Measurements from ENCODE around the gene BEST4.
"Not testable (repeated sequence)": the region's sequence is repeated elsewhere in the genome, so short reads cannot be mapped to it uniquely, and the experiment has no call there.

BEST4 gene

DNA sequence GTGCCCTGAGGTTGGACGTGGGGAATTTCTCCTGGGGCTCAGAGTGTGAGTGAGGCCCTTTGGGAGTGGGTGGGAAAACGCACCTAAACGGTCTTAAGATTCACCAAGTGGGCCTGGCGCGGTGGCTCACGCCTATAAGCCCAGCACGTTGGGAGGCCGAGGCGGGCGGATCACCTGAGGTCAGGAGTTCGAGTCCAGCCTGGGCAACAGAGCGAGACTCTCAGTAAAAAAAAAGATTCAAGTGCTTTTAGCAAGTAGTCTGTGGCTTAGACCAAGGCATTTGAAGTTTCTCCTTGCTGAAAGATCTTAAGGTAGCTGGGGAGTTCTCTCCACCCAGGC is 11.3 kb downstream of the BEST4 start:
- no peak for DNase-seq

DNA sequence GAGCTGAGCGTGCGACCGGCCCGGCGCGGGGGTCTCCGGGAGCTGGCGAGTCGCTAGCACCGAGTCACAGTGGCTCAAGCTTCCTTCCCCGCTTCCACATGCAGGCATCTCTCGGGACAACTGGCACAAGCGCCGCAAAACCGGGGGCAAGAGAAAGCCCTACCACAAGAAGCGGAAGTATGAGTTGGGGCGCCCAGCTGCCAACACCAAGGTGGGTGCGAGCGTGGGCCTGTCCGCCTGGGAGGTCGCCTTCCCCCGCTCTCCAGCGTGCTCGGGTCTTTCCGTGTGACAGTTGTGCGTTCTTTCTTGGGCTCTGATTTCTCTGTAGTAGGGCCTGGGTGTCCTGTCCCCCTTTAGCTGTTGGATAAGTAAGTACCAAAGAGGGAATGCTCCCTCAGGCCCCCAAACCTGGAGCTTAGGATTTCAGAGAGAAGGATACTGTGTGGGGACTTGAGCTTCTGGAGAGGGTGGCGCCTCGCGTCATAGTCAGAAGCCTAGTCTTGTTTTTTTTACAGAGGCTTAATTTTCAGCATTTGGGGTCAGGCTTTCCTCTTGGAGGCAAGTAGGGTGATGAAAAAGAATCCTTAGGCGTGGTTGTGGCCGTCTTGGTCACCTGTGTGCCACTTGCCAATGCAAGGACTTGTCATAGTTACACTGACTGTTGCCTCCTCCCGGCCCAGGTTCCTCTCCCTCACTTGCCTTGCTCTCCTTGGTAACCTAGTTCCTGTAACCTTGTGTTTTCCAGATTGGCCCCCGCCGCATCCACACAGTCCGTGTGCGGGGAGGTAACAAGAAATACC is 11.8 kb downstream of the BEST4 start:
- DNase-seq = no peak

DNA sequence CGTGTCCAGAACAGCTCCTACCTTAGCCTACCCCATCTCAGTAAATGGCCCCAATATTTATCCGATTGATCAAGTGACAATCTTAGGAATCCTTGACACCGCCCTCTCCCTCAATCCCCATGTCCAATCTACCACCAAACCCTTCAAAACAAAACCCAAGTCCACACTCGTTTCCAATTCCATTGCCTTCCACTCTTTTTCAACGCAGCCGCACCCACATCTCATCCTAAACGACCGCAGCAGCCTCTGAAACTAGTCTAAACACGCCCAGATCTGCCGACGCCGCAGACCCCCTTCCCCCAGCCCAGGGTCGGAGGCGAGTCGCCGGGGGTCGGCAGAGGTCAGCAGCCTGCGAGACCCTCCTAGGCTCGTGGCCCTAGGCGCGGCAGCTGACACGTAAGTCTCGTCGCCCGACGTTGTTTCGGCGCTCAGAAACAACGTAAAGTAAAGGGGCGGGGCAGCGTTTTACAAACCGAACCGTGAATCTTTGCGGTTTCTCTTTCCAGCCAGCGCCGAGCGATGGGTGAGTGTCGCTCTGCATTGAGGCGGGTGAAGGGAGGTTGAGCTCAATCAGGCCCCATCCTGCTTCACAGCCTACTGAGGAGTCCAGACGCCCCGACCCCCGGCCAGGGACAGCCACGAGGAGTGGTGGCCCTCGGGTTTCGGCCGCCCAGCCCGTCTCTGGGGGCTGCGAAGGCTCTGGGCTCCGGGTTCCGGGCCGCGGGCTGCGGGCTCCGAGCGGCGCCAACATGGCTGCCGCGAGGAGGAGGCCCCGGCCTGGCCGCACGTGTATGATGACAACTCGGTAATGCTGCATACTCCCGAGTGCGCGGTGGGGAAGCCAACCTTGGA is 12.7 kb downstream of the BEST4 start, which contains the start of gene RPS8:
RPS8 (plus strand) TSS at position 463 of the 852 bp plus-strand sequence; CDS start at position 520, 57 bp downstream.
- peak; percentile 96 for DNase-seq

DNA sequence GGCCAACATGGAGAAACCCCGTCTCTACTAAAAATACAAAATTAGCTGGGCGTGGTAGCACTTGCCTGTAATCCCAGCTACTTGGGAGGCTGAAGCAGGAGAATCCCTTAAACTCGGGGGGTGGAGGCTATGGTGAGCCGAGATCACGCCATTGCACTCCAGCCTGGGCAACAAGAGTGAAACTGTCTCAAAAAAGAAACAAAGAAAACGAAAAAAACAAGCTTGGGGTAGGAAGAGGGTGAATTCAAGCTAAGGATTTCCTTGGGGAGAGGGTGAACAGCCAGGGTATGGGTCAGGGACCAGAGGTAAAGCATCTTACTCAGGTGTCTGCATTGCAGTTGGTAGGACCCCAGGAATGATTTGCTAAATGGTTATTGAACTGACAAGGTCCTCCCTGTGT is 21.5 kb downstream of the BEST4 start:
- not testable (repeated sequence) for DNase-seq

DNA sequence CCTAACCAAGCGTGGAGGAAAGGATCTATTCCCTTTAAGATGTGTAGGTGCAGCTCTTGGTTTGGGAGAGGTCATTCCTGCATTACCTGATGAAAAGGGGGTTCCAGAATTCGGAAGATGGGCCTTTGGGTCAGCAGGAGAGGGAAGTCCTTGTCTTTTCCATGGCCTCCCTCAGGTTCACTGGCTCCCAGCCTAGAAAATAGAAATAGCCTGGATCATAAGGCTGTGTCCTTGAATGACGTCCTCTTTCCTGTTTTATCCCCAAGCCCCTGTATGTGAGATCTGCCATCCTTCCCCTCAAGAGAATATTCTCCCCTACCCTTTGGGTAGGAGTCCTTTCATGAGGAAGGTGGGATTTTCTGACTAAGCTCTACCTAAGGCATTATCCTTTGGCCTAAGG is 27.1 kb downstream of the BEST4 start:
- no peak for DNase-seq

DNA sequence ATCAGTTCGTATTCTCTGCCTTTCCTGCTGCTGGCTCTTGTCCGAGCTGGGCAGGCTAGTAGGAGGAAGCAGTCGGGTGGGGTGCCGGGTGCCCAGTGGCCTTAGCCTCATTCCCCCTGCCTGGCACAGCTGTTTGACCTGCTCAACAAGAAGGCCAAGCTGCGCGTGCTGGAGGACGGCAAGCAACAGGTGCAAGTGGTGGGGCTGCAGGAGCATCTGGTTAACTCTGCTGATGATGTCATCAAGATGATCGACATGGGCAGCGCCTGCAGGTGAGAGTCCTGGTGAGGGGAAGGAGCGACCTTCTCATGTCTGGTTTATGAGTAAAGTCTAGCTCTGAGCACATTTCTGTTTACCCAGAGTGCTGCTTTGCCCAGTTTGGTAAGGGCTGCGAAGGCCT is 28.9 kb downstream of the BEST4 start:
- DNase-seq = no peak

DNA sequence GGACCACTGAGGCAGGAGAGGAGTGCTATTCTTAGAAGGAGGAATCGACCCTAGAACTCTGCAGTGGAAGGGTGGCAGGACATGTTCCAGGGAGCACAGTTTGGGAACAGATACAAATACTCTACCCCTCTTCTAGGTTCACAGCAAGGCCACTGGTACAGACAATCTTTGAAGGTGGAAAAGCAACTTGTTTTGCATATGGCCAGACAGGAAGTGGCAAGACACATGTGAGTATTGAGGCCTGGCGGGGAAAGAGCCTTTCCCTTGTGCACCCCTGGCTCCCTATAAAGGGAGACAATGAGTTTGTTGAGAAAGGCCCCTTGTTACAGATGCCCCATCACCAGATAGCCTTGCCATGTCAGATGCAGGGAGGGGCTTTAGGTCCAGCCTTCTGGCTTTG is 30.6 kb downstream of the BEST4 start:
- no peak for DNase-seq

DNA sequence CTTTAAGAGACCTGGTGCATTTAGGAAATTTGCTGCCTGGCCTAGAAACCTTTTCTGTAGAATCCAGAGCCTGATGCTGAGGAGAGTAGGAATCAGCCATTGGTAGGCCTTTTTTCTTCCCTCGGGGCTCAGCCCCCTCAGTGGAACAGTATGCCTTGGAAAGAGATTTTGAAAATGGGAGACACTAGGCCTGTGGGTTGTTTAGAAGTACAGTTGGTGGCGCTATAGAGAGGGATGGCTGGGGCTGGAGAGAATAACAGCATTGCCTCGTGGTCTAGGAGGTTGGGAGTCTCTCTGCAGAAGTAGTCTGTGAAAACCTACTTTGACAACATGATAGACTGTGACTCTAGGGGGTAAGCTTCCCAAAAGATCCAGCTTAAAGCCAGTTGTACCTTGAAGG is 40.1 kb downstream of the BEST4 start:
- DNase-seq = no peak

DNA sequence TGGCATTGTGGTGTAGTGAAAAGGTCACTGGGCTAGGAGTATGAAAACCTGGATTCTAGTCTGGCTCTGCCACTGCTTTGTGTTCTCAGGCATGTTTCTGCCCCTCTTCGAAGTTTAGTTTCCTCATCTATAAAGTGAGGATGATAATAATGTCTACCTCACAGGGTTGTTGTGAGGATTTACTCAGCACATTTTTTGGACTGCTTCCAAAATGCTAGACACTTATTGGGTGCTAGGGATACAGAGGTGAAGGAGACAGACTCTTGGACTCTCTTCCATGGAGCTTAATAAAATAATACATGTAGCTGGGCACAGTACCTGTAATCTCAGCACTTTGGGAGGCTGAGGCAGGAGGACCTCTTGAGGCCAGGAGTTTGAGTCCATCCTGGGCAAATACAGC is 44.8 kb downstream of the BEST4 start:
- no peak for DNase-seq

DNA sequence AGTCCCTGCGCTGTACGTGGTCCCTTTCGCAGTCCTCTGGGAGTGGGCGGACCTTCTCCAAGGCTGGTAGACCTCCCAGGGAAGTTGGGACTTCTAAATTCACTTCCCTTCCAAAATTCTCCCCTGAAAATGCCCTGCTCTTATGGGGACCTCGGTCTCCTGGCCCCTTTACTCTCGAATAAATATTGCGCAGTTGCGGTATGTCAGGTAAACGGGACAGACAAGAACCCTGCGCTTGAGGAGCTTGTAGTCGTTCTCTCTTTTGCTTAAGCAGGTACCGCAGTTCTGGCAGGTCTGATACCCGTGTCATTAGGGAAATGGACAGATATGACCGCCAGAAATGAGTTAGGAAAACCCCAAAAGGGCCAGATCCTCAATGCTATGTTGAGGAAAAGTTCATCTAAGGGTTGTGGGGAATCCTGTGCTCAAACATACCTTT is 47.8 kb downstream of the BEST4 start:
- DNase-seq = no peak

DNA sequence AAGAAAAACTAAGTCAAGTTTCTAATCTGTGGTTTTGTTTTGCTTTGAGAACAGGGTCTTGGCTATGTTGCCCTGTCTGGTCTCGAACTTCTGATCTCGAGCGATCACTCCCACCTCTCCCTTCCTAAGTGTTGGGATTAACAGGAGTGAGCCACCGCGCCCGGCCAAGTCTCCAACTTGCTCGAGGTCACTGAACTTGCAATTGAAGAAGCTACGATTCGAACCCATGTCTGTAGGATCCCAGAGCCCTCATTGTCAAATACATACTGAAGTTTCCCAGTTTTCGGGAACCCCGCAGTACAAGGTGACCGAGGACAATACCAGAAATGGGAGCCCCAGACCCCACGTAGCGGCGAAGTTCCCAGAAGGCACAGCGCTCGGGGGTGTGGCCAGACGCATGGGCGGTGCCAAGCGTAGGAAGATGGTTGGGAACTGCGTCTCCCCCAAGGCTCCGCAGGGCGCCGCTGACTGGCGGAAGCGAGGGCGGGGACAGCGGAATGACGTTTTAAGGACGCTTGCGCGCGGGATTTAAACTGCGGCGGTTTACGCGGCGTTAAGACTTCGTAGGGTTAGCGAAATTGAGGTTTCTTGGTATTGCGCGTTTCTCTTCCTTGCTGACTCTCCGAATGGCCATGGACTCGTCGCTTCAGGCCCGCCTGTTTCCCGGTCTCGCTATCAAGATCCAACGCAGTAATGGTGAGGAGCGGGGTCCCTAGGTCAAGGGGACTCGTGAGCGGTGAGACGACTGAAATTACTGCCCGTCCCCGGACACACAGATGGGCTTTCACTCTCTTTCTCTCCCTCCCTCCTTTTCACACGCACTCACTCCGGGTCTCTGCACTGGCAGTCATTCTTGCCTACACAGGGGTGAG is 48.4 kb downstream of the BEST4 start, which contains the start of gene KIF2C:
KIF2C (plus strand) TSS at position 531 of the 872 bp plus-strand sequence; CDS start at position 627, 96 bp downstream.
- DNase-seq = peak; percentile 98

DNA sequence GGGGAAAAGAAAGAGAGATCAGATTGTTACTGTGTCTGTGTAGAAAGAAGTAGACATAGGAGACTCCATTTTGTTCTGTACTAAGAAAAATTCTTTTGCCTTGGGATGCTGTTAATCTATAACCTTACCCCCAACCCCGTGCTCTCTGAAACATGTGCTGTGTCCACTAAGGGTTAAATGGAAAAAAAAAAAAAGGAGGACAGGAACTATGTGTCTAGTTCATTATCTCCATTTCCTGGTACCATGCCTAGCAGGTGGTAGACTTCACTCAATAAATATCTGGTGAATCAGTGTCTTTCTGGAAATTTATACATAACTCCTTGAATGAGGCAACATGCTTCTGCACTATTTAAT is 49.0 kb downstream of the BEST4 start:
- DNase-seq = not testable (repeated sequence)

DNA sequence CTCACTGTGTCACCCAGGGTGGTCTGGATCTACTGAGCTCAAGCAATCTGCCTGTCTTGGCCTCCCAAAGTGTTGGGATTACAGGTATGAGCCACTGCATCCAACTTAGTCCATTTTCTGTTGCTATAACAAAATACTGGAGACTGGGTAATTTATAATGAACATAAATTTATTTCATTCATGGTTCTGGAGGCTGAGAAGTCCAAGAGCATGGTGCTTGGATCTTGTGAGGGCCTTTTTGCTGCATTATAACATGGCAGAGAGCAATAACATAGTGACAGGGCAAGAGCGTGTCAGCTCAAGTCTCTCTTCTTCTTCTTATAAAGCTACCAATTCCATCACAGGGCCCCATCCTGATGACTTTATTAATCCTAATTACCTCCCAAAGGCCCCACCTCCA is 52.0 kb downstream of the BEST4 start:
- no peak for DNase-seq

DNA sequence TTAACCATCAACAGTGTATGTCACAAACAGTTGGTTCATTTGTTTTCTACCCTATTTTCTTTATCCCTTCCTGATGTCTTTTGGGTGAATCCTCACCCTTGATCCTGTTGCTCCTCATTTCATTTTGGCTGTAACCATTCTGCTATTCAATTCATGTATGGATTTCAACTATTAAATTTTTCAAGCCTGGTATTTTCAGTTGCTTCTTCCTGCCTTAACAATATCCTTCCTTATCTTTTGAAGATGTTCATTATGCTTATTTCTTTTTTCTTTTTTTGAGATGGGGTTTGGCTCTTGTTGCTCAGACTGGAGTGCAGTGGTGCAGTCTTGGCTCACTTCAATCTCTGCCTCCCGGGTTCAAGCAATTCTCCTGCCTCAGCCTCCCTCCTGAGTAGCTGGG is 54.2 kb downstream of the BEST4 start:
- DNase-seq = no peak

All from NCI-H2107 (cell line).